CD4-positive, alpha-beta T cell treated with Interleukin-6 at 100 ng/mL for 8 hours (primary cell): Measurements from ENCODE around the gene DUSP9.

Experiments
- DNase-seq: peaks from one replicate; pipeline ENCODE4 v3.0.0-alpha.2; 2020; ENCODE audit warnings: mixed read lengths, low spot score

DUSP9 gene

GRCh38 chrX:153649178-153649914 is 2.3 kb downstream of the DUSP9 start:
- peak; percentile 21 for DNase-seq

- DNase-seq = no peak
Measured at GRCh38 chrX:153649915-153650782, 3.1 kb downstream of the DUSP9 start.

DNA sequence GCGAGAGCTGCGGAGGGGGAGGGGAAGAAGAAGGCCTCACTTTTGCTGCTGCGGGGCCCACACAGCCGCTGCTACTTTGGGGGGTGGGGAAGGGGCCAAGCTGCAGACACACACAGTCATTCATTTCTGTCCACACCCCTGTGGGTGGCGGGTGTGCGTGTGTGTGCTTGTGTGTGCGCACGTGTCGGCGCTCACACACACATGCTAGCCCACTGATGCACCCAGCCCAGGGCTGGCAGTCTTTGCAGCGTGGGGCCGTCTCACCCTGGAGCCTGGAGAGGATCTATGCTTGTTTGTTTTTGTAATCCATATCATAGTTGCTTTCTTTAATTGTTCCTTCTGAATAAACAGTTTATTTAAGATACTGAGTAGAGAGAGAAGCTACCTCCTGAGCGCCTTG is 4.0 kb downstream of the DUSP9 start:
- DNase-seq = no peak

GRCh38 chrX:153651540-153652079 is 4.6 kb downstream of the DUSP9 start:
- no peak for DNase-seq

GRCh38 chrX:153653556-153653955 is 6.6 kb downstream of the DUSP9 start:
- no peak for DNase-seq

DNA sequence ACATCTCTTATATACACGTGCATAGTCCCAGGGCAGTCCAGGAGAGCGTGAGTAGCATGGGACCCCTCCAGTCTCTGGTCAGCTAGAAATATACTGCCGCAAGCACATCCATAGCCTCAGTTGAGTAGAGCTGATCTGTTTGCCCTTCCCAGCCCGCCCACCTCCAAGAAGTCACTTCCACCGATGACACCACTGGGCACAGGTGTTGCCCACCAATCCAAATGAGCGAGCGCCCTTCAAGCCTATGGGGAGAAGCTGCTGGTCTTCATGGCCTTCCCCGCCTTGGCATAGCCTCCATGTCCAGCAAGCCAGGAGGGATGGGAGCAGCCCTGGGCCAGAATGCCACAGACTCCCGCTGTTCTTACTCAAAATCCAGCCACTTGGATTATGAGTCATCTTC is 10.2 kb downstream of the DUSP9 start:
- DNase-seq = no peak

DNA sequence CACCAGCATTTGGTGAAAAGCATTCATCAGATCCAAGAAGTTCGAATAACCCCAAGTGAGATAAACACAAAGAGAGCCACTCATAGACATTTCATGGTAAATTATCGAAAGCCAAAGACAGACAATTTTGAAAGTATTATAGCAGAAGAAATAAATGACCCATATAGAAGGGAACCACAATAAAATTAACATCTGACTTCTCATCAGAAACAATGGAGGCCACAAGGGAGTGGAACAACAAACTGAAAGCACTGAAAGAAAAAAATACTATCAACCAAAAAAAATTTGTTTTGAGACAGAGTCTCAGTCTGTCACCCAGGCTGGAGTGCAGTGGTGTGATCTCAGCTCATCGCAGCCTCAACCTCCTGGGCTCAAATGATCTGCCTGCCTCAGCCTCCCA is 12.3 kb downstream of the DUSP9 start:
- no peak for DNase-seq

- peak; percentile 47 for DNase-seq
Measured at GRCh38 chrX:153662266-153662665, 15.3 kb downstream of the DUSP9 start.

GRCh38 chrX:153665726-153666306 is 18.8 kb downstream of the DUSP9 start:
- no peak for DNase-seq

DNA sequence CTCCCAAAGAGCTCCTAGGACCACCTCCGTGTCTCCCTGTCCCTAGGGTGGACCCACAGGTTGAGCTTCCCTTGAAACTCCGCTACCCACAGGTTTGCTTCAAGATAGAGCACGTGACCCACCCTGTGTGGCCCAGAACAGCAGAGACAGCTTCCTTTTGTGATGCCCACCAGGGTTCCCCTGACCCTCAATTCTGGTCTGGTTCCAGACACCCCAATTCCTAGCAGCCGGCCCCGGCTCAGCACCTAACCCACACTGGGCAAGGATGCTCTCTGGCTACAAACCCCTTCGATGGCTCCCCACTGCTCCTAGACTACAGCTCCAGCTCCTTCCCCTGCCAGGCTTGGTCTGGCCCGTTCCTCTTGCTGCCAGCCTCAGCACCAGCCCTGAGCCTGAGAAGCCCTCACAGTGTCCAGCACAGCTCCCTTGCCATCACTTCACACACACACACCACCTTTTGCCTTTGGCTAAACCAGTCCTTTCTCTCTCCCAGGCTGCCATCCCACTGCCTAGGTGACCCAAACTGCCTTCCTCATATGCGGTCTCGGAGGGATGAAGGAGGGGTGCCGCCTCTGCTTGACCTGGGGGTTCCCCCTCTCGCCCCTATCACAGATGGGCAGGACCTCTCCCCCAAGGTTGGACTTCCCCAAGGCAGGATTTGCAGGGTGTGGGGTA is 20.4 kb downstream of the DUSP9 start:
- no peak for DNase-seq

DNA sequence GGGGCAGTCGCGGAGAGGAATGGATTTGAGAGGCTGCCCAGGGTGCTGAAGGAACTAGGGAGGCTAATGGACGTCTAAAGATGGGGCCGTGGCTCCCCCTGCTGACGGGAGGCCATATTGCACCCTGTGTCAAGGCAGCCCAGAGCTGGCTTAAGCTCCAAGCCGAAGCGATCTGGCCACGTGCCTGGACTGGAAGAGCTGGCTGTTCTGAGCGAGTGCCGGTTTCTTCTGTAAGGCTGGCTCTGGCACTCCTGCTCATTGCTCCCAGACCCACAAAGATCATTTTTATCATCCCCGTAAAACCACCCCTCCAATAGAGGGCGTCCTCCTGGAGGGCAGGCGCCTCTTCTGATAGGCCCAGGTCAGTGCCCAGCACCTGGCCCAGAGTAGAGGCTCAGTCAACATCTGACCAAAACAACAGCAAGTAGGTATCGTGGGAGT is 21.0 kb downstream of the DUSP9 start:
- DNase-seq = peak; percentile 61

DNA sequence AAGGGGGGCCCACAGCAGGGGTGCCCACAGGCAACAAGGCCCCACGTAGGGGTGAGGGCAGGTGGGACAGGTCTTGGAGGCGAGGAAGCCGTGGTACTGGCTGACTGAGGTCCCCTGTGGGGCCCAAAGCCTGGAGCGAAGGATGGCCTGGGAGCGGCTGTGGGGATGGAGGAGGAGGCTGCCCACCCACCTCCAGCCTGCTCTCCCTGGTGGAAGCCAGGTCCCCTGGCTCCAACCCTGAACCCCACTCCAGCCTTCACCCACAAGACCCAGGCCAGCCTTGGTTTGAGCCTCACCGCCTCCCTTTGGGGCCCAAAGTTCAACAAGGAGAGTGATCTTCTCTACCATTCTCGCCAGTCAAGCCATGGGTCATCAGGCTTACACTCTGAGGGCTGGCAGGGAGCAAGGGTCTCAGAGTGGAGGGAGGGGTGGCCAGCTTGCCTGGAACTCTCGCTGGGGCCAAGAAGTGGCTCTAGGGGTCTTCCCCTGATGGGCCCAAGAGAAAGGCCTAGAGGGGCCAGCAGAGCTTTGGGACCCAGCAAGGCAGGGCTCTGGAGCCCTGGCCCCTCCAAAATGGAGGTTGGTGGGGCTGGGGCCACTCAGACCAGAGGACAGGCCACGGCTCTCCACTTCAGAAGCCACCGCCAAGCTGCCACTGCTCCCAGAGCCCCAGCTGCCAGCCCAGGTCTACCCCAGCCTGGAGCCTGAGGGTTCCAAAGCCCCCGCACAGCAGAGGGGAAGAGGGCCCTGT is 21.6 kb downstream of the DUSP9 start:
- no peak for DNase-seq

DNA sequence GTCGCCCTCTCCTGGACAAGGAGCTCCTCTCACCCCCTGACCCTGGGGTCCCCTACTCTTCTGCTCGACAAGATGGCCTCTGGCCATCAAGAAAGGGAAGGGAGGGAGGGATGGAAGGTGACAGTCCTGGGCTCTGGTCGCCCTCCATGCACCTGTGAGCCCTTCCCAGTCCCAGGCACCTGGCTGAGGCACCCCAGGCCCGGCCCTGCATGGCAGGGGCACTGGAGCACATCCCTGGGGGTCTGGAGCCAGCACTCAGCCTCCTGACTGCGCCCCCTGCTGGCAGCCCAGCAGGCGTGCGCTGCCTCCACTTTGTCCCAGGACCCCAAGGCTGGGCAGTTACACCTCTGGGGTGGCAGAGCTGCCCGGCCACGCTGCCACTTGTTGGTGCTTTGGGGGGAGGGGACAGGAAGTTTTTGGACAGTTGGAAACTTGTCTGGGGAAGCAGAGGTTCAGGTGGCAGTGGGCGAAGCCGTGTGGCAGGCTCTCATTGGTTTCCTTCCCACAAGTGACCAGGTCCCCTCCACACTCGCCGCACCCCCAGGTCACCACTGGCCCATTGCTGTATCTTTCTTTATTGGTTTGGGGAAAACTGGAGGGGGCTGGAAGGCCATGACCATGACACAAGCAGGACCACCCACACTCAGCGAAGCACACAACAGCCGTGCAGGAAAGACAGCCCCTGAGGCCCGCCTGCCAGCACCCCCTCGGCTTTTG is 22.3 kb downstream of the DUSP9 start:
- DNase-seq = no peak

- no peak for DNase-seq
Measured at GRCh38 chrX:153669901-153670731, 23.1 kb downstream of the DUSP9 start.

GRCh38 chrX:153670748-153671588 is 24.0 kb downstream of the DUSP9 start:
- no peak for DNase-seq

- DNase-seq = no peak
Measured at GRCh38 chrX:153671589-153672530, 24.9 kb downstream of the DUSP9 start.
